Cardiac muscle cell (in vitro differentiated cells and primary cell): Measurements from ENCODE around the gene GAMT. TPM values are rescaled to one million over a fixed set of nuclear protein-coding genes. Genes with fewer than 3 reads are reported as not detected.
A peak's percentile ranks its signal among the peaks of the same experiment; 100 is the strongest.

Experiments used
- DNase-seq, 2 donors: peaks; one replicate each; pipeline versions ENCODE4 v3.0.0 to v3.0.0-alpha.2; 2010 to 2017; ENCODE audit warnings: low read depth in 1 of 2, low spot score in 1 of 2
- H3K27ac ChIP-seq: fragments of 200-600 bp; sonication (generic); 2 replicates; pipeline ENCODE4 v1.5.1; 2016
- H3K27me3 ChIP-seq: fragments of 200-600 bp; sonication (generic); 2 replicates; pipeline ENCODE4 v1.6.0; 2016; ENCODE audit warnings: control low read depth
- H3K36me3 ChIP-seq: fragments of 200-600 bp; sonication (generic); 2 replicates; pipeline ENCODE4 v1.5.1; 2016; ENCODE audit warnings: control low read depth
- H3K4me1 ChIP-seq: fragments of 200-600 bp; sonication (generic); 2 replicates; pipeline ENCODE4 v1.8.1; 2017; ENCODE audit warnings: low read depth, mild to moderate bottlenecking, mixed run types
- H3K4me3 ChIP-seq: fragments of 200-600 bp; sonication (generic); 2 replicates; pipeline ENCODE4 v1.5.1; 2016; ENCODE audit warnings: mild to moderate bottlenecking
- H3K9me3 ChIP-seq: fragments of 200-600 bp; sonication (generic); 2 replicates; pipeline ENCODE4 v1.5.1; 2017; ENCODE audit warnings: low read depth, mild to moderate bottlenecking, control low read depth
- CTCF ChIP-seq: IDR thresholded peaks from 2 replicates; pipeline ENCODE4 v1.5.1; 2012; ENCODE audit warnings: low read depth, mild to moderate bottlenecking, low read length
- polyA plus RNA-seq: library from polyadenylated mRNA; unstranded; fragments of >200 nt; fragmentation: Nextera tagmentation; extraction: Ambion mirVana; gene quantifications from 2 replicates; pipeline ENCODE4 v1.2.1, GENCODE V29; 2016
- total RNA-seq: library from RNA; depleted of rRNA; stranded (reverse); fragments of >200 nt; gene quantifications from 2 replicates; pipeline ENCODE4 v1.2.3, GENCODE V29; 2016

GAMT gene
- total and polyA plus RNA-seq, 2 experiments from 2014 or later = 180 to 231 TPM

GRCh38 chr19:1370579-1371361, 30.6 kb downstream of the GAMT start:
- H3K4me3 ChIP-seq = no peak overlapping the region
- no peaks in the 10 kb centered on the region for H3K9me3 ChIP-seq
- peaks cover 30% of the 10 kb centered on the region for H3K36me3 ChIP-seq

GRCh38 chr19:1369214-1369805, 32.0 kb downstream of the GAMT start:
- H3K36me3 ChIP-seq = peaks cover 35% of the 10 kb centered on the region
- TF ChIP-seq CTCF = no peak
- H3K27me3 ChIP-seq = no peaks in the 10 kb centered on the region
- H3K4me1 ChIP-seq = peaks cover 13% of the 10 kb centered on the region
- no peak overlapping the region for H3K27ac ChIP-seq
- no peak for DNase-seq
- H3K9me3 ChIP-seq = no peaks in the 10 kb centered on the region
- H3K4me3 ChIP-seq = no peak overlapping the region

More at GRCh38 chr19:1370579-1371361, 30.6 kb downstream of the GAMT start:
- peak overlapping the region; percentile 62 for H3K27ac ChIP-seq
- no peaks in the 10 kb centered on the region for H3K27me3 ChIP-seq
- H3K4me1 ChIP-seq = peaks cover 13% of the 10 kb centered on the region
- TF ChIP-seq CTCF = no peak
- peak in 1 of 2 donors; percentile 63 for DNase-seq

- no peaks in the 10 kb centered on the region for H3K9me3 ChIP-seq
- H3K4me1 ChIP-seq = peaks cover 13% of the 10 kb centered on the region
- H3K27ac ChIP-seq = peak overlapping the region; percentile 82
- H3K36me3 ChIP-seq = peaks cover 30% of the 10 kb centered on the region
- H3K4me3 ChIP-seq = no peak overlapping the region
- no peak for DNase-seq
- H3K27me3 ChIP-seq = no peaks in the 10 kb centered on the region
- no peak for TF ChIP-seq CTCF
Observed at GRCh38 chr19:1366899-1367870, 34.2 kb downstream of the GAMT start.

- TF ChIP-seq CTCF = no peak
- Histone ChIP-seq H3K27ac (peak overlapping the region; percentile 82), H3K27me3 (no peaks in the 10 kb centered on the region), H3K4me3 (no peak overlapping the region), H3K36me3 (peaks cover 30% of the 10 kb centered on the region), H3K9me3 (no peaks in the 10 kb centered on the region), H3K4me1 (peaks cover 12% of the 10 kb centered on the region)
- no peak for DNase-seq
Observed at GRCh38 chr19:1366296-1366695, 35.0 kb downstream of the GAMT start.
